Cardiac fibroblast (primary cell): Measurements from ENCODE around the gene GALNT17.

Experiments used
- DNase-seq, 2 donors: peaks; one replicate each; pipeline versions ENCODE4 v3.0.0 to v3.0.0-alpha.2; 2010; ENCODE audit warnings: low read depth in 2 of 2
- H3K4me3 ChIP-seq, 2 donors: replicated peaks in 1 of 2; 1 replicate in 1 of 2; 2 replicates in 1 of 2; pipeline ENCODE4 v1.5.1; 2011; ENCODE audit warnings: low read depth in 2 of 2, low read length in 2 of 2, mild to moderate bottlenecking in 2 of 2, moderate library complexity in 1 of 2
- CTCF ChIP-seq: IDR thresholded peaks from one replicate; pipeline ENCODE4 v1.5.1; 2011; ENCODE audit warnings: low read depth, mild to moderate bottlenecking, low read length, inconsistent platforms

GALNT17 gene

DNA sequence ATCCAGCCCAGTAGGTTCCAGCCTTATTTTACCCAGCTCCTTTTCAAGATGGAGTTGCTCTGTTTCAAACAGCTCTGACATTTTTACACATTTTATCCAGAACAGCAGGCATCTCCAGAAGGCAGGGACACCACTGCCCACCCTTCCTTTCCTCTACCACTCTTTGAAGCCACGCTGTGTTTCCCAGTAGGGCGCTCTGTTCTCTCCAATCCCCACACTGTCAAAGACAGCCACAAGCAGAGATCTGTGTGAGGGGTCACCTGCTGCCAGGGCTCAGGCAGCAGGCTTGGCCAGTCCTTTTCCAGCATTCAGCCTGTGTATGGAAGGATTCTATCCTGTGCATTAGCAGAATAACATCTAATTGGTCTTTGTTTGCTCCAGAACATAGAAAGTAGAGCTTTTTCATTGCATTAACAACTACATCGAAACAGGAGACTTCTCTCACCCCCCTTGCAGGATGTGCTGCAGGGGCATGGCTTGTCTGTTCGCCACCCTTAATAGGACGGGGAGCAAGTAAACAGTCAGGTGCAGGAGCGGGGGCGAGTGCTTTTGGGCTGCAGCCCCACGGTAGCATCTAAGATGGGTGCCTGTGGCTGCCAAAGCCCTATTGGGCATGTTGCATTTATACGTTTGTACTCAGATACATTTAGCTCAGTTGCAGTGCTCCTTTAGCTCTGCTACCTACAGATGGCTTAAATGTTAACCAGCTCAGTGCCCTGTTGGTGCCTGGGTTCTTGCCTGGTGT lies 326.1 kb downstream of the GALNT17 start:
- H3K4me3 ChIP-seq = no peak overlapping the region
- DNase-seq = no peak
- no peak for TF ChIP-seq CTCF

DNA sequence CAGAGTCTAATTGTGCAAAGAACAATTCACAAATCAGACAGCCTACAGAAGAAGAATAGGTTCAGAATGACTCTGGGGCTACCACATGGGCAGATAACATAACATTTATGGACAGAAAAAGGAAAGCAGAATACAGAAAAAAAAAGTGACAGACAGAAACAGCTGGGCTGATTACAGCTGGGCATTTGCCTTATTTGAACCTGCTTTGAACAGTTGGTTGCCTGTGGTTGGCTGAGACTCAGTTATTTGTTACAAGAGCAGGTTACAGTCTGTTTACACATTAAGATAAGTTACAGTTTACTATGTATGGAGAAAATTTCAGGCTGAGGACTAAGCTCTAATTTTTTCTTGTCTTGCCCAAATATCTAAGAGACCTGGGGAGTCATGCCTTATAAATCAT lies 327.2 kb downstream of the GALNT17 start:
- H3K4me3 ChIP-seq = no peak overlapping the region
- no peak for TF ChIP-seq CTCF
- no peak for DNase-seq

GRCh38 chr7:71461572-71461971 lies 329.6 kb downstream of the GALNT17 start:
- TF ChIP-seq CTCF = no peak
- H3K4me3 ChIP-seq = no peak overlapping the region
- DNase-seq = no peak

DNA sequence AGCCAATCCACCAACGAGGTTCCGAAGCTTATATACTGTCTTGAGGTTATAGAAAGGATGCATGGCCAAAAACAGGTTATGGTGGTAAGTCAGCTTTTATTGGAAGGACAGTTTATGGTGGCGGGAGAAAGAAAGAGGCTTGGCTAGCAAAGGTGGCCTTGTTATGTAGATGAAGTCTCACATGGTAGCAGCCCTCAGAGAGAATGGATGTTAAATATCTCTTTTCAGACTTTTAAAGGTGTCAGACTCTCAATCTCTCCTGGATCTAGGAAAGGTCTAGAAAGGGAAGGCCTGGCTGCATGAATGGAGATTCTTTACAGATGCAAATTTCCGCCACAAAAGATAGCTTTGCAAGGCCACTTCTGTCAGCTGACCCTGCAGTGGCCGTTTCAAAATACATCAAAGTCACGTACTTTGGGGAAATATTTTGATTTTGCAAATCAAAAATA lies 333.8 kb downstream of the GALNT17 start:
- TF ChIP-seq CTCF = no peak
- H3K4me3 ChIP-seq = no peak overlapping the region
- DNase-seq = no peak

DNA sequence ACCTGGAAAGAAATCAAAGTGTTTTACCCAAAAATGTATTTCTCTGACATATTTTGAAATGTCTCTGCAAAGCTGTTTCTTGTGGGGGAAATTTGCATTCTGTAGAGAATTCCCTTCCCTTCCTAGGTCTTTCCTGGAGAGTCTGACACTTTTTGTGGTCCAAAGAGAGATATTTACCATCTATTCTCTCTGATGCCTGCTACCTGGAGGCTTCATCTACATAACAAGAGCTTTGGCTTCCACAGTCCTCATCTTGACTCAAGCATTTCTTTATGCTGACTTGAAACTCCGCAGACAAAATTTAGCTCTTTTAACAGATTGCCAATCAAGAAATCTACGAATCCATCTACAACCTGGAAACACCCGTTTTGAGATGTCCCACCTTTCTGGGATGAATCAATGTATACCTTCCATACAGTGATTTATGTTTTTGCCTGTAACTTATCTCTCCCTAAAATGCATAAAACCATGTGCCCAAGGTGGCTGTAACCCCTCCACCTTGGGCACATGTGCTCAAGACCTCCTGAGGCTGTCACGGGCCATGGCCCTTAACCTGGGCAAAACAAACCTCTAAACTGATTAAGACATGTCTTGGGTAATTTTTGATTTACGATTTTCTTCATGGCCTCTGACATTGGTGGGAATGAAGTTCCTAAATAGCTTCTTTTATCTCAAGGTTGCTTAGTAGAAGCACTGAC lies 334.7 kb downstream of the GALNT17 start:
- no peak for DNase-seq
- H3K4me3 ChIP-seq = no peak overlapping the region
- TF ChIP-seq CTCF = no peak

GRCh38 chr7:71470326-71470725 lies 338.4 kb downstream of the GALNT17 start:
- DNase-seq = no peak
- no peak overlapping the region for H3K4me3 ChIP-seq
- TF ChIP-seq CTCF = no peak
